GM21390 (cell line): ENCODE data around the gene TSPAN4.

Source experiments
- ATAC-seq: cut with Tn5 transposase; IDR thresholded peaks from one replicate; pipeline ENCODE4 v1.9.1; 2021; ENCODE audit not compliant: unreplicated experiment

TSPAN4 gene

GRCh38 chr11:833114-833791, 9.4 kb upstream of the TSPAN4 start:
- ATAC-seq = no peak

- ATAC-seq = no peak
These were observed 8.8 kb upstream of the TSPAN4 start for GRCh38 chr11:833849-834311.

- no peak for ATAC-seq
These were observed 8.0 kb upstream of the TSPAN4 start for GRCh38 chr11:834371-835316.

GRCh38 chr11:836274-836673, 6.4 kb upstream of the TSPAN4 start:
- no peak for ATAC-seq

GRCh38 chr11:836700-837099, 6.0 kb upstream of the TSPAN4 start:
- no peak for ATAC-seq

GRCh38 chr11:837189-837989, 5.3 kb upstream of the TSPAN4 start:
- ATAC-seq = no peak

- no peak for ATAC-seq
These were observed 4.7 kb upstream of the TSPAN4 start for GRCh38 chr11:837990-838307.

- no peak for ATAC-seq
These were observed 4.0 kb upstream of the TSPAN4 start for GRCh38 chr11:838441-839279.

- no peak for ATAC-seq
These were observed 3.4 kb upstream of the TSPAN4 start for GRCh38 chr11:839280-839623.

- no peak for ATAC-seq
These were observed 2.6 kb upstream of the TSPAN4 start for GRCh38 chr11:839875-840617.

GRCh38 chr11:841981-842369, 677 bp upstream of the TSPAN4 start:
- peak; percentile 20 for ATAC-seq

GRCh38 chr11:843086-843734, 558 bp downstream of the TSPAN4 start:
- no peak for ATAC-seq

GRCh38 chr11:843818-844692, 1.4 kb downstream of the TSPAN4 start:
- ATAC-seq = no peak

- no peak for ATAC-seq
These were observed 2.3 kb downstream of the TSPAN4 start for GRCh38 chr11:844693-845644.

- no peak for ATAC-seq
These were observed 3.3 kb downstream of the TSPAN4 start for GRCh38 chr11:845872-846495.

- ATAC-seq = no peak
These were observed 3.9 kb downstream of the TSPAN4 start for GRCh38 chr11:846496-847098.

GRCh38 chr11:847876-848275, 5.2 kb downstream of the TSPAN4 start:
- ATAC-seq = no peak
